GM19238 (cell line): ENCODE results near the gene HADH.

Experiments used
- DNase-seq: peaks from one replicate; pipeline ENCODE4 v3.0.0; 2011; ENCODE audit warnings: low spot score; ENCODE audit not compliant: insufficient read length

HADH gene

DNA sequence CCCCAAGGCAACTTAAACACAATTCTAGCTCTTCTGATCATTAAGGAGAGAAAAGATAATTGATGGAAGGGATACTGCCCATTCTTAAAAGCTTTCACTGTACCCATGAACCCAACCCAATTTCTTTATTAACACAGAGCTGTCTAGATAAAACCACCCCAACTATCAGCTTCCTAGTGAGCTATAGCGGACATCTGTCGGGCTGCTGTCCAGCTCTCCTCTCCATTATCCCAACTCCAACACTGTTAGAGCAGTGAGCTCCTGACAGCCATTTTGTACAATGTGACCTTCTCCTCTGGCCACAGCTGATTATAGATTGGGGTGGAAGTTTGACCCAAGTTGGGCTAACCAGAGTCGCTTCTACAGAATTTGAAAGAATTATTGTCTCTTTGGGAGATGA, 66.1 kb downstream of the HADH start:
- DNase-seq, result no peak

DNA sequence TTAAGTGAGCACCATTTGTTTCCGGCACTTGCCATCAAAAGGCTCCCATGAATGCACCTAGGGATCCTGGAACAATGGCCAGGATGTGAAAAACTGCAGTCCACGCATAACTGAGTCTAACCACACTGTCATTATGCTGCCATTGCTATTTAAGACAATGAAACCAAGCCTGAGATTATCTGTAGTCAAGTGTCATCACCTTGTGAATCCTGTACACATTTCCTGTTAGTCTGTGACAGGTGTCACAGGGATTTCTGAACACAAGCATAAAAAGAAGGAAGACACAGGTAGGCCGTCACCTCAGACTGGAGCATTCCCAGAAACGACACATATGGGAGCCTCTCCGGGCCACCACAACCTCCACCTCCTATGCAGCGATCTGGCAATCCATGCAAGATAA, 66.7 kb downstream of the HADH start:
- DNase-seq, result no peak

DNA sequence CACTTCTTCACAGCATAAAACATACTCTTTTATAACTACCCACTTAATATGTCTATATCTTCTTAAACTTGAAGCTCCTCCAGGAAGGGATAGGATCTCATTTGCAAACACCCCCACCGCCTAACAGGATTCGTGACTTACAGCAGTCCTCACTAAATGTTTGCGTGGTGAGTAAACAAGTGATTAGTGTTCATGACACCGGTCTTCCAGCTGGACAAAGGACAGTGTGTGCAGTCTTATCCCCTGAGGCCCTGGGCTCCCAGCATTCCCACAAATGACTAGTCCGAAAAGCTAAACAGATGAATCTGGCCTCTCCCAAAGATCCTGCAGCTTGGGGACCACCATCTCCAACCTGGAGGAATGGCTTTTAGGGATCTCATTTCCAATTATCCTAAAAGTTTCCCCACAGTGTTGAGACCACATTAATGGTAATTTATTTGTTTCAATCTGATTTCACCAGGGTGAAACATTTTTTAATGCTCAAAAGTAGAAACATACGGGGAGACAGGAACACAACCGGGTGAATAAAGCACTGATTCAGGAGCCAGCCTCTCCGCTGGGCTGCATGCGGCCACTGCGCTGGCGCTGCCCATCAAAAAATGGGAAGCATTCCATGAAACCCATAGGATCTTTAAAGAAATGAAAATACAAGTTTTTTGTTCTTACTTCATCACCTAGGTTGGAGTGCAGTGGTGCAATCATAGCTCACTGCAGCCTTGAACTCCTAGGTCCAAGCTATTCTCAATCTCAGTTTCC, 69.2 kb downstream of the HADH start:
- no peak for DNase-seq

GRCh38 chr4:108060164-108060563, 70.5 kb downstream of the HADH start:
- DNase-seq, result no peak

DNA sequence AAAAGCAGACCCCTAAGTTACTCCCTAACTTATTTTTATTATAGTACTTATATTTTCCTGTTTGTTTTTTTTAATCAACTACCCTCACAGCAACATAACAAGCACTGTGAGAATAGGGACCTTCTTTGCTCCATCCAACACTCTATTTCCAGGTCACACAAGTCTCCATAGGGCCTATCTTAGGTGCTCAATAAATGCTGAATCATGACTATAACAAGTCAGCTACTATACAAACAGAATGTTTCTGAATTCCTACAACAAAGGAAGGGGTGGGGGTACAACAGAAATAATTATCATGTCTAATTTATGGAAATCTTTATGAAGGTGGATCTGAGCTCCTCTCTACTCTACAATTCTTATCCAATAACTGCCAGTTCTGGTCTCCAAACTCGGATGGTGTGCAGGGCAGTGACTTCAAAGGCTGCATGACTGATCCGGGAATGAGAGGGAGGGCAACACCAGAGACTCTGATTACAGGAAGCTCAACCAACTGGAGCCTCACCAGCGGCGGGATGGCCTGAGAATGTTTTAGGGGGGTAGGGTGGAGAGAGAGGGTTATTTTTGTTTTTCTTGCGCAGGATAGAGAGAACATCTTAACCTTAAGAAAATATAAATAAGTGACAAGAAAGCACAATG, 71.1 kb downstream of the HADH start:
- DNase-seq, result no peak

GRCh38 chr4:108068442-108068841, 78.8 kb downstream of the HADH start:
- DNase-seq, result no peak

DNA sequence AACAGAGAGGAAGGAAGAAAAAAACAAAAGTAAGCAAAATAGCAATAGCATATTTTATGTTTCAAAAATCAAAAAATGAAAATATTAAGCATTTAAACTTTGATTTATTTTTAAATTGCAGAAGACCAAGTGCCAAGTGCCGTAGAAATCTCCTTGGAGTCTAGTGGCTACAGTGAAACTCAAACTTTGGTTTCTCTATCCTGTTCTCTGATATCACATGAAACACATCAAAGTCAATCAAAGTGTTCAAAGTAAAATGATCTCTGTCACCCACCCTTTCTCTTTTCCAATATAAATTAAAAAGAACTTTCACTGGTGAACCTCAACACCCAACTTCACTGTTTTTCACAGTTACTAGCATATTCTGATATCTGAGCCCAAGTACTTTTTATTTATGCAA, 81.1 kb downstream of the HADH start:
- DNase-seq, result no peak

DNA sequence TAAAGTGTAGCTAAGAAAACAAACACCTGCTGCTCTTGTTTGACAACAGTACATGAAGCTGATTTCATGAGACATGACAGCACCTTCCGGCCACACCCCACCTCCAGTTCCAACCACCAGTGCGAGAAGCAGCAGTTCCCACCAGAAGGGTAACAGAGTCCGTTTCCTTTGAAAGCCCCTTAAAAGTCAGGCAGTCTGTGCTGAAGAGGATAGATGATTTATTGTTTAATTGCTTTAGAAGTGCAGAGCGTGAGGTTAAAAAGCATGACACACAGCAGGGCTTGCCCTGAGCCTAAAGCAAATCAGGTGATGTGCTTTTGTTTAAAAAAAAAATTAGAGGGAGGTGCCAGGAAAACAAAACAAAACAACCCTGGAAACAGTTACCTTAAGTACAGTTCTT, 82.6 kb downstream of the HADH start:
- DNase-seq, result no peak

- DNase-seq, result no peak
Observed at GRCh38 chr4:108078024-108078733, 88.5 kb downstream of the HADH start.

DNA sequence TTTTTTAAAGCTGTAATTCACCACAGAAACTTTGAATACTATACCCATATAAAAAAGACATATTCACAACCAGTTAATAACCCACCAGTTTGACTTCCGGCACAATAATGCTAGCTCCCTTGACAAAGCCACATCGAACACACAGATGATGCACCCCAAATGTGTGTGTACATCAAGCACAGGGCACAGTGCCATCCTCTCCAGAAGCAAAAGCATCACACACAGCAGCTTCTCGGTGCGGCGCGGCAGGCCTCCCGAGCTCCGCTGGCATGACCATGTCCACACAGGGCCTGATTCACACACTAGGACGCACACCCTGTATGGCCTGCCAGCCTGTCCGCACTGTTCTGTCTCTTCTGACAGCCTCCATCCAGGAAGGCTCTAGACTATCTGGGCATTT, 91.1 kb downstream of the HADH start:
- no peak for DNase-seq

DNA sequence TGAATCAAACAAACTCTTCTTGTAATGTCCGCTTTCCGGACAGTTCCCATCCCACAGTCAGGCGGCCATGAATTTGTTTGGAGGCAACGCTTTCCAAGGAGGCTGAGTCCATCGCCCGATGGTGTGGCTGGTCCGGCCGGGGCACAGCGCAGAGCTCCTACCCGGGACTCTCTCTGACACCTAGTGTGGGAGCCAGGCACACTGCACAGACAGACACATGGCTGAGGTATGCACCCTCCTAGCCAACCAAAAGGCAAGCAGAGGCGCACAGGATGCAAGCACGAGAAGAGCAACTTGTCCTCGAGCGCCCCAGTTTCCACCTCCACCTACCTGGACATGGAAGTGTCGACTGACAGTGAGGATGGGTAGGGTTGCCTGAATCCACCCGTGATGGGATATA, 91.6 kb downstream of the HADH start:
- no peak for DNase-seq
